ENCODE data around the gene CLCN5. TPM values are rescaled to one million over a fixed set of nuclear protein-coding genes. Genes with fewer than 3 reads are reported as not detected.

Gene CLCN5
- total and polyA plus RNA-seq, 4 donors: 2.7 to 18.5 (median 7.5) TPM

GRCh38 chrX:49986058-49986457 is 63.7 kb downstream of the CLCN5 start:
- ATAC-seq (ENCODE audit: insufficient read depth, low FRiP score) (no peak), DNase-seq (no peak)
- H3K4me3 ChIP-seq: no peak overlapping the region
- peaks cover 0 to 9% (median 8%) of the 10 kb centered on the region in 3 donors for H3K27me3 ChIP-seq (ENCODE audit: control insufficient read depth in 3 of 3, insufficient read depth in 3 of 3, low read length in 2 of 3)
- H3K4me1 ChIP-seq (ENCODE audit: control insufficient read depth in 5 of 5, insufficient read depth in 5 of 5, low read length in 5 of 5): no peaks in the 10 kb centered on the region
- no peak overlapping the region for H3K9ac ChIP-seq (ENCODE audit: insufficient read depth in 1 of 2, low read length in 2 of 2)
- no peak for TF ChIP-seq CTCF (IDR thresholded peaks at IDR 0.05; ENCODE audit: control extremely low read depth, extremely low read depth)
- H3K36me3 ChIP-seq (ENCODE audit: control insufficient read depth in 4 of 4, insufficient read depth in 4 of 4, low read length in 4 of 4): no peaks in the 10 kb centered on the region
- H3K27ac ChIP-seq (ENCODE audit: low read depth in 1 of 2, low read length in 1 of 2): no peak overlapping the region
- no peaks in the 10 kb centered on the region for H3K9me3 ChIP-seq (ENCODE audit: control insufficient read depth in 4 of 4, insufficient read depth in 3 of 4, low read length in 3 of 4)
- 72 to 98% methylated on average over 3 of the region's 3 CpGs for WGBS, 2 donors

GRCh38 chrX:49987651-49988050 is 65.3 kb downstream of the CLCN5 start:
- Histone ChIP-seq H3K4me3 (no peak overlapping the region), H3K36me3 (ENCODE audit: control insufficient read depth in 4 of 4, insufficient read depth in 4 of 4, low read length in 4 of 4) (no peaks in the 10 kb centered on the region), H3K9me3 (ENCODE audit: control insufficient read depth in 4 of 4, insufficient read depth in 3 of 4, low read length in 3 of 4) (no peaks in the 10 kb centered on the region), H3K4me1 (ENCODE audit: control insufficient read depth in 5 of 5, insufficient read depth in 5 of 5, low read length in 5 of 5) (no peaks in the 10 kb centered on the region), H3K27me3 (ENCODE audit: control insufficient read depth in 3 of 3, insufficient read depth in 3 of 3, low read length in 2 of 3) (peaks cover 0 to 7% (median 2%) of the 10 kb centered on the region in 3 donors), H3K9ac (ENCODE audit: insufficient read depth in 1 of 2, low read length in 2 of 2) (no peak overlapping the region), H3K27ac (ENCODE audit: low read depth in 1 of 2, low read length in 1 of 2) (no peak overlapping the region)
- 85 to 100% methylated on average over 2 of the region's 2 CpGs for WGBS, 2 donors
- DNase-seq (no peak), ATAC-seq (ENCODE audit: insufficient read depth, low FRiP score) (no peak)
- TF ChIP-seq CTCF (IDR thresholded peaks at IDR 0.05; ENCODE audit: control extremely low read depth, extremely low read depth): no peak

GRCh38 chrX:49988143-49988542 is 65.7 kb downstream of the CLCN5 start:
- TF ChIP-seq CTCF (IDR thresholded peaks at IDR 0.05; ENCODE audit: control extremely low read depth, extremely low read depth): no peak
- Histone ChIP-seq H3K9me3 (ENCODE audit: control insufficient read depth in 4 of 4, insufficient read depth in 3 of 4, low read length in 3 of 4) (no peaks in the 10 kb centered on the region), H3K27ac (ENCODE audit: low read depth in 1 of 2, low read length in 1 of 2) (no peak overlapping the region), H3K36me3 (ENCODE audit: control insufficient read depth in 4 of 4, insufficient read depth in 4 of 4, low read length in 4 of 4) (no peaks in the 10 kb centered on the region), H3K9ac (ENCODE audit: insufficient read depth in 1 of 2, low read length in 2 of 2) (no peak overlapping the region), H3K27me3 (ENCODE audit: control insufficient read depth in 3 of 3, insufficient read depth in 3 of 3, low read length in 2 of 3) (peaks cover 0 to 3% (median 2%) of the 10 kb centered on the region in 3 donors), H3K4me1 (ENCODE audit: control insufficient read depth in 5 of 5, insufficient read depth in 5 of 5, low read length in 5 of 5) (no peaks in the 10 kb centered on the region), H3K4me3 (no peak overlapping the region)
- no peak for ATAC-seq (ENCODE audit: insufficient read depth, low FRiP score)
- peak in 2 of 3 donors; percentile 10 to 28 for DNase-seq
- WGBS, 2 donors: 70 to 84% methylated on average over 5 of the region's 5 CpGs

- peaks cover 0 to 2% (median 0%) of the 10 kb centered on the region in 5 donors for H3K4me1 ChIP-seq (ENCODE audit: control insufficient read depth in 5 of 5, insufficient read depth in 5 of 5, low read length in 5 of 5)
- no peak for TF ChIP-seq CTCF (IDR thresholded peaks at IDR 0.05; ENCODE audit: control extremely low read depth, extremely low read depth)
- no peaks in the 10 kb centered on the region for H3K36me3 ChIP-seq (ENCODE audit: control insufficient read depth in 4 of 4, insufficient read depth in 4 of 4, low read length in 4 of 4)
- DNase-seq (no peak), ATAC-seq (ENCODE audit: insufficient read depth, low FRiP score) (no peak)
- peaks cover 0 to 8% (median 7%) of the 10 kb centered on the region in 3 donors for H3K27me3 ChIP-seq (ENCODE audit: control insufficient read depth in 3 of 3, insufficient read depth in 3 of 3, low read length in 2 of 3)
- WGBS, 2 donors: 79 to 95% methylated on average over 4 of the region's 4 CpGs
- no peaks in the 10 kb centered on the region for H3K9me3 ChIP-seq (ENCODE audit: control insufficient read depth in 4 of 4, insufficient read depth in 3 of 4, low read length in 3 of 4)
- H3K27ac ChIP-seq (ENCODE audit: low read depth in 1 of 2, low read length in 1 of 2): no peak overlapping the region
- H3K9ac ChIP-seq (ENCODE audit: insufficient read depth in 1 of 2, low read length in 2 of 2): no peak overlapping the region
- no peak overlapping the region for H3K4me3 ChIP-seq
These were observed 69.4 kb downstream of the CLCN5 start for GRCh38 chrX:49991758-49992157.
